ENCODE data around the gene CAPZA1. TPM values are rescaled to one million over a fixed set of nuclear protein-coding genes. Genes with fewer than 3 reads are reported as not detected.

CAPZA1 gene
- total RNA-seq, 2 experiments from 2014 or later: 166 to 179 TPM

- POLR2A ChIA-PET: no interaction called here
- peaks cover 73% of the 10 kb centered on the region for H3K36me3 Mint-ChIP-seq (ENCODE audit: low read depth)
- no peak for ATAC-seq (ENCODE audit: poor library complexity)
- H3K4me1 ChIP-seq (ENCODE audit: insufficient read depth, low read length): peaks cover 2% of the 10 kb centered on the region
- CTCF ChIA-PET: interaction anchor here (0.7 kb wide), 1 partner anchor 200 kb away, joined by 3 read pairs; no protein-coding TSS in a partner anchor
- H3K27me3 Mint-ChIP-seq: no peaks in the 10 kb centered on the region
- no peak overlapping the region for H3K4me3 ChIP-seq (ENCODE audit: low read length)
- H3K27ac Mint-ChIP-seq: no peak overlapping the region
- H3K9me3 ChIP-seq (ENCODE audit: control insufficient read depth in 1 of 2, insufficient read depth in 1 of 2, low read length in 2 of 2): no peaks in the 10 kb centered on the region
- no peak overlapping the region for H3K4me3 Mint-ChIP-seq
- H3K27me3 ChIP-seq (ENCODE audit: control insufficient read depth in 1 of 2, insufficient read depth in 2 of 2, low read length in 2 of 2): no peaks in the 10 kb centered on the region
- TF ChIP-seq, protein P1, sequence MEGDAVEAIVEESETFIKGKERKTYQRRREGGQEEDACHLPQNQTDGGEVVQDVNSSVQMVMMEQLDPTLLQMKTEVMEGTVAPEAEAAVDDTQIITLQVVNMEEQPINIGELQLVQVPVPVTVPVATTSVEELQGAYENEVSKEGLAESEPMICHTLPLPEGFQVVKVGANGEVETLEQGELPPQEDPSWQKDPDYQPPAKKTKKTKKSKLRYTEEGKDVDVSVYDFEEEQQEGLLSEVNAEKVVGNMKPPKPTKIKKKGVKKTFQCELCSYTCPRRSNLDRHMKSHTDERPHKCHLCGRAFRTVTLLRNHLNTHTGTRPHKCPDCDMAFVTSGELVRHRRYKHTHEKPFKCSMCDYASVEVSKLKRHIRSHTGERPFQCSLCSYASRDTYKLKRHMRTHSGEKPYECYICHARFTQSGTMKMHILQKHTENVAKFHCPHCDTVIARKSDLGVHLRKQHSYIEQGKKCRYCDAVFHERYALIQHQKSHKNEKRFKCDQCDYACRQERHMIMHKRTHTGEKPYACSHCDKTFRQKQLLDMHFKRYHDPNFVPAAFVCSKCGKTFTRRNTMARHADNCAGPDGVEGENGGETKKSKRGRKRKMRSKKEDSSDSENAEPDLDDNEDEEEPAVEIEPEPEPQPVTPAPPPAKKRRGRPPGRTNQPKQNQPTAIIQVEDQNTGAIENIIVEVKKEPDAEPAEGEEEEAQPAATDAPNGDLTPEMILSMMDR (IDR thresholded peaks at IDR 0.05): no peak
- H3K4me1 Mint-ChIP-seq (ENCODE audit: low read depth): no peaks in the 10 kb centered on the region
- no peak for DNase-seq
- H3K27ac ChIP-seq (ENCODE audit: low read depth in 1 of 2, low read length in 2 of 2): no peak overlapping the region
- H3K9me3 Mint-ChIP-seq: no peaks in the 10 kb centered on the region
- intact Hi-C loops (cut with DNase I, micrococcal nuclease): no loop called here
- H3K36me3 ChIP-seq (ENCODE audit: insufficient read depth, low read length): peaks cover 75% of the 10 kb centered on the region
Measured at GRCh38 chr1:112693821-112694220, 74.2 kb downstream of the CAPZA1 start.

DNA sequence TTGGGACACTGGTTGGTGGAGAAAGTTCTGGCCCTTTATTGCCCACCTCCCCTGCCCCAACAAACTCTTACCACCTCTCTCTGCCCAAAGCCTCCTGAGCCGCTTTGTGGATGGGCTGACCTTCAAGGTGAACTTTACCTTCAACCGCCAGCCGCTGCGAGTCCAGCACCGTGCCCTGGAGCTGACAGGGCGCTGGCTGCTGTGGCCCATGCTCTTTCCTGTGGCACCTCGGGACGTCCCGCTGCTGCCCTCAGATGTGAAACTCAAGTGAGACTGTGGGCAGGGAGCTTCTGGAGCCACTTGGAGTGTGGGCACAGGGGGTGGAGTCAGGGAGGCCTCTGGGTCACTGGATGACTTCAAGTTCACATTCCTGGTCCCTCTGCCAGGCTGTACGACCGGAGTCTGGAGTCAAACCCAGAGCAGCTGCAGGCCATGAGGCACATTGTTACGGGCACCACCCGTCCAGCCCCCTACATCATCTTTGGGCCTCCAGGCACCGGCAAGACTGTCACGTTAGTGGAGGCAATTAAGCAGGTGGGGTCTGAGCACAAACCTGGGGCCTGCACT, 74.8 kb downstream of the CAPZA1 start:
- Histone ChIP-seq H3K9me3 (ENCODE audit: control insufficient read depth in 1 of 2, insufficient read depth in 1 of 2, low read length in 2 of 2) (no peaks in the 10 kb centered on the region), H3K4me1 (ENCODE audit: insufficient read depth, low read length) (peaks cover 2% of the 10 kb centered on the region), H3K27ac (ENCODE audit: low read depth in 1 of 2, low read length in 2 of 2) (no peak overlapping the region), H3K4me3 (ENCODE audit: low read length) (no peak overlapping the region), H3K36me3 (ENCODE audit: insufficient read depth, low read length) (peaks cover 76% of the 10 kb centered on the region), H3K27me3 (ENCODE audit: control insufficient read depth in 1 of 2, insufficient read depth in 2 of 2, low read length in 2 of 2) (no peaks in the 10 kb centered on the region)
- peaks cover 77% of the 10 kb centered on the region for H3K36me3 Mint-ChIP-seq (ENCODE audit: low read depth)
- CTCF ChIA-PET: no interaction called here
- H3K9me3 Mint-ChIP-seq: no peaks in the 10 kb centered on the region
- H3K27me3 Mint-ChIP-seq: no peaks in the 10 kb centered on the region
- ATAC-seq (ENCODE audit: poor library complexity): no peak
- TF ChIP-seq, protein P1 (IDR thresholded peaks at IDR 0.05): no peak
- no peak overlapping the region for H3K27ac Mint-ChIP-seq
- intact Hi-C loops (cut with DNase I, micrococcal nuclease): no loop called here
- no peak overlapping the region for H3K4me3 Mint-ChIP-seq
- POLR2A ChIA-PET: no interaction called here
- H3K4me1 Mint-ChIP-seq (ENCODE audit: low read depth): no peaks in the 10 kb centered on the region
- DNase-seq: peak in 1 of 14 experiments; percentile 5

- H3K9me3 ChIP-seq (ENCODE audit: control insufficient read depth in 1 of 2, insufficient read depth in 1 of 2, low read length in 2 of 2): no peaks in the 10 kb centered on the region
- no peak for ATAC-seq (ENCODE audit: poor library complexity)
- no peak overlapping the region for H3K27ac Mint-ChIP-seq
- H3K4me1 Mint-ChIP-seq (ENCODE audit: low read depth): peaks cover 4% of the 10 kb centered on the region
- POLR2A ChIA-PET: no interaction called here
- CTCF ChIA-PET: no interaction called here
- peak in 1 of 14 experiments; percentile 3 for DNase-seq
- H3K4me3 Mint-ChIP-seq: no peak overlapping the region
- peaks cover 8% of the 10 kb centered on the region for H3K4me1 ChIP-seq (ENCODE audit: insufficient read depth, low read length)
- H3K27ac ChIP-seq (ENCODE audit: low read depth in 1 of 2, low read length in 2 of 2): no peak overlapping the region
- H3K36me3 Mint-ChIP-seq (ENCODE audit: low read depth): peaks cover 79% of the 10 kb centered on the region
- H3K27me3 ChIP-seq (ENCODE audit: control insufficient read depth in 1 of 2, insufficient read depth in 2 of 2, low read length in 2 of 2): no peaks in the 10 kb centered on the region
- H3K9me3 Mint-ChIP-seq: no peaks in the 10 kb centered on the region
- intact Hi-C loops (cut with DNase I, micrococcal nuclease): no loop called here
- TF ChIP-seq, protein P1 (IDR thresholded peaks at IDR 0.05): no peak
- no peak overlapping the region for H3K4me3 ChIP-seq (ENCODE audit: low read length)
- H3K27me3 Mint-ChIP-seq: no peaks in the 10 kb centered on the region
- H3K36me3 ChIP-seq (ENCODE audit: insufficient read depth, low read length): peaks cover 76% of the 10 kb centered on the region
Measured at GRCh38 chr1:112695276-112695675, 75.6 kb downstream of the CAPZA1 start.
